ENCODE results near the gene HSPA6.
"Not testable (repeated sequence)": the region's sequence is repeated elsewhere in the genome, so short reads cannot be mapped to it uniquely, and the experiment has no call there.

Gene HSPA6

DNA sequence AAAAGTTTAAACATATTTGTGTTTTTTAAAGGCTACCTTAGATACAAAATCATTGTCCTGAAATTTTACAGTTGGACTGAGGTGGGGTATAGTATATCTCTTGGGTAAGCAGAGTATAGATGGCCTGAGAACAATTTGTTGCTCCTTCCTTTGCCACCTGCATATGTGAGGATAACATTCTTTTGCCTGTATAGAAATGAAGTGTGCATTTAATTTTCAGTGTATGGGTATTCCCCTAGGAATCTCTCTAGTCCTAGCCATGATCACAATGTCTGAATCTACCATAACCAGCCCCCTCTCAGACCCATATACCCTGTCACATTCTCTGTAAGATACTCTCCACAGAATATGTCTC is 21.0 kb upstream of the HSPA6 start:
- H3K36me3 ChIP-seq (ENCODE audit: control insufficient read depth in 1 of 2, insufficient read depth in 2 of 2, low read length in 2 of 2), result no peaks in the 10 kb centered on the region
- no peak overlapping the region for H3K4me3 ChIP-seq (ENCODE audit: low read depth in 1 of 2, low read length in 2 of 2)
- no peak overlapping the region for H3K9ac ChIP-seq (ENCODE audit: low read depth in 1 of 2, low read length in 2 of 2)
- H3K4me1 ChIP-seq (ENCODE audit: control insufficient read depth in 1 of 2, insufficient read depth in 2 of 2, low read length in 2 of 2), result no peaks in the 10 kb centered on the region
- H3K27ac ChIP-seq (ENCODE audit: low read depth, low read length), result no peak overlapping the region
- H3K9me3 ChIP-seq (ENCODE audit: control insufficient read depth in 1 of 2, low read length in 2 of 2), result no peaks in the 10 kb centered on the region
- peaks cover 0 to 9% of the 10 kb centered on the region in 2 donors for H3K27me3 ChIP-seq (ENCODE audit: control insufficient read depth in 1 of 2, insufficient read depth in 2 of 2, low read length in 2 of 2)

- Histone ChIP-seq H3K4me3 (ENCODE audit: low read depth in 1 of 2, low read length in 2 of 2) (peak overlapping the region in 1 of 2 donors; percentile 41), H3K27ac (ENCODE audit: low read depth, low read length) (peak overlapping the region; percentile 8)
These were observed 18.7 kb upstream of the HSPA6 start for GRCh38 chr1:161505686-161506085.

DNA sequence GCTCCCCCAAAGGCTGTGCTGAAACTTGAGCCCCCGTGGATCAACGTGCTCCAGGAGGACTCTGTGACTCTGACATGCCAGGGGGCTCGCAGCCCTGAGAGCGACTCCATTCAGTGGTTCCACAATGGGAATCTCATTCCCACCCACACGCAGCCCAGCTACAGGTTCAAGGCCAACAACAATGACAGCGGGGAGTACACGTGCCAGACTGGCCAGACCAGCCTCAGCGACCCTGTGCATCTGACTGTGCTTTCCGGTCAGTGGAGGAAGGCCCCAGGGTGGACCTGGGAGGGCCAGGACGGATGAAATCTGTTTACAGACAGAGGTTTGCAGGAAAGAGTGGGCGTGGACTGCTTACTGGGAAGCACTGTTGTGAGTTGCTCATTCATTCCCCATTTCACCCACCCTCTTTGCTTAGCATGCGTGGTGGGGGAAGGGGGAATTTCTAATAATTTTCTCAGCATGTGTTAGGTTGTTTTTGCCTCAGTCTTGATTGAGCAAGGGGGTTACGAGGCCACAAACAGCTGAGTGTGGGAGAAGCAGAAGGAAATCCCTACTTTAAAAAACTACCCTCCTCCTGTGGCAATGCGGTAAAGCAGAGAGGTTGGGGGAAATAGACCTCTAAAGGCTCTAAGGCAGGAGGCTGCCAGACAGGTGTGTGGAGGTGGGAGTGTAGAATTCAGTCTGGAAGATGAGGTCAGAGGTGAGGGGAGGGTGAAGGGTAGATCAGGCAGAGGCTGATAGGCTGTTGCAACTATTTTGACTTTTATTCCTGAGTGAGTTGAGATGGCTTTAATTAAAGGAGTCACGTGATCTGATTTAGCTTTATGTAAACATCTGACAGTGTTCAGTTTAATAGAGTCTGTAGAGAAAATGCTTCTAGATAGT is 17.8 kb upstream of the HSPA6 start:
- H3K4me1 ChIP-seq (ENCODE audit: control insufficient read depth in 1 of 2, insufficient read depth in 2 of 2, low read length in 2 of 2), result no peaks in the 10 kb centered on the region
- no peak overlapping the region for H3K27ac ChIP-seq (ENCODE audit: low read depth, low read length)
- no peaks in the 10 kb centered on the region for H3K9me3 ChIP-seq (ENCODE audit: control insufficient read depth in 1 of 2, low read length in 2 of 2)
- peak overlapping the region; percentile 11 to 36 for H3K4me3 ChIP-seq (ENCODE audit: low read depth in 1 of 2, low read length in 2 of 2)
- no peak overlapping the region for H3K9ac ChIP-seq (ENCODE audit: low read depth in 1 of 2, low read length in 2 of 2)
- H3K27me3 ChIP-seq (ENCODE audit: control insufficient read depth in 1 of 2, insufficient read depth in 2 of 2, low read length in 2 of 2), result peaks cover 0 to 9% of the 10 kb centered on the region in 2 donors
- no peaks in the 10 kb centered on the region for H3K36me3 ChIP-seq (ENCODE audit: control insufficient read depth in 1 of 2, insufficient read depth in 2 of 2, low read length in 2 of 2)

More at GRCh38 chr1:161505686-161506085, 18.7 kb upstream of the HSPA6 start:
- H3K27me3 ChIP-seq (ENCODE audit: control insufficient read depth in 1 of 2, insufficient read depth in 2 of 2, low read length in 2 of 2), result peaks cover 0 to 9% of the 10 kb centered on the region in 2 donors
- no peaks in the 10 kb centered on the region for H3K9me3 ChIP-seq (ENCODE audit: control insufficient read depth in 1 of 2, low read length in 2 of 2)
- no peaks in the 10 kb centered on the region for H3K4me1 ChIP-seq (ENCODE audit: control insufficient read depth in 1 of 2, insufficient read depth in 2 of 2, low read length in 2 of 2)
- no peaks in the 10 kb centered on the region for H3K36me3 ChIP-seq (ENCODE audit: control insufficient read depth in 1 of 2, insufficient read depth in 2 of 2, low read length in 2 of 2)
- no peak overlapping the region for H3K9ac ChIP-seq (ENCODE audit: low read depth in 1 of 2, low read length in 2 of 2)

DNA sequence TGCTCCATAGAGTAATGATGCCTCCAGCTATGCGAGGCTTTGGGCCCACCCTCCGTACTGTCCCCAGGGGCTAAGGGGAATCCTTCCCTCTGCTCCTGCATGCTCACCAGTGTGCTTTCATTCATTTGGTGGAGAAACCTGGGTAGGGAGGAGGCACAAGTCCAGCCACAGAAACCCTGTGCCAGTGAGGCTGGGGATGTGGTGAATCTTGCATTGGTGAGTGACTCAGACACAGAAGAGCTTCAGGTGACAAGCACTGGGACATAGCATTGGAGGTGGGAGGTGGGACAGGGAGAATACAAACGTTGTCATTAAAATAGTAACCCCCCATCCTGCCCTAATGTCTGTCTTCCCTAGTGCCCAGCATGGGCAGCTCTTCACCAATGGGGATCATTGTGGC is 13.9 kb upstream of the HSPA6 start:
- Histone ChIP-seq H3K9ac (ENCODE audit: low read depth in 1 of 2, low read length in 2 of 2) (no peak overlapping the region), H3K4me3 (ENCODE audit: low read depth in 1 of 2, low read length in 2 of 2) (no peak overlapping the region), H3K27ac (ENCODE audit: low read depth, low read length) (no peak overlapping the region), H3K9me3 (ENCODE audit: control insufficient read depth in 1 of 2, low read length in 2 of 2) (no peaks in the 10 kb centered on the region), H3K36me3 (ENCODE audit: control insufficient read depth in 1 of 2, insufficient read depth in 2 of 2, low read length in 2 of 2) (no peaks in the 10 kb centered on the region), H3K4me1 (ENCODE audit: control insufficient read depth in 1 of 2, insufficient read depth in 2 of 2, low read length in 2 of 2) (peaks cover 0 to 7% of the 10 kb centered on the region in 2 donors), H3K27me3 (ENCODE audit: control insufficient read depth in 1 of 2, insufficient read depth in 2 of 2, low read length in 2 of 2) (peaks cover 0 to 4% of the 10 kb centered on the region in 2 donors)

DNA sequence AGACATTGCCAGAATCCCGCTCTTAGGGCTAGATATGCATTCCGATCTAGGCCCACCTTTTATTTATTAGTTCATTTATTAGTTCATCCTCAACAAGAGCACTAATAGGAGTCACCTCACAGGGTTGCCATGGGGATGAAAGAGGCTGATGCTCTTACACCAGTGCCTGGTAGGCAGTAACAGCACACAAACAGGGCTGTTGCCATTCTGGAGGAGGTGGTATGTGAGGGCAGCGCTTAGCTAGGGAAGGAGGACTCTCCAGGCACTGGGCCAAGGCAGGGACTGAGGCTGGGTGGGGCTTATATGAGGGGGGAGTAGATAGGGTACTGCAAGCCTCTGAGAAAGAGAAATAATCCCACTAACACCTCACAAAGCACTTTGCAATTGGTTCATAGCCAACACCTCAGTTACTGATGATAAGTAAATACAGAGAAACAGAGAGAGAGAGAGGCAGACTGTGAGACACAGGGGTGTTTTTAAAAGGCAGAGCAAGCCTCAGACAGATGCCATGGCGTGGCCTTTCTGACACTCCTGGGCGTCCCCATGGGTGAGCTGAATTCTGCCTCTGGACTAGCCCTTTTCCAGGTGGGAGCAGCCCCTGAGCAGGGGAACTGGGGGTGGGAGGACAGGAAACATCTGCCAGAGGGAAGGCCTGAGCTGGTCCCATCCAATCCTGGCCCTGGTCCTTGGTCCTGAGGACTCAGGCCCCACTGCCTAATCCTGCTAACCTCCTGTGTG is 13.2 kb upstream of the HSPA6 start:
- Histone ChIP-seq H3K4me1 (ENCODE audit: control insufficient read depth in 1 of 2, insufficient read depth in 2 of 2, low read length in 2 of 2) (peaks cover 0 to 7% of the 10 kb centered on the region in 2 donors), H3K36me3 (ENCODE audit: control insufficient read depth in 1 of 2, insufficient read depth in 2 of 2, low read length in 2 of 2) (no peaks in the 10 kb centered on the region), H3K9ac (ENCODE audit: low read depth in 1 of 2, low read length in 2 of 2) (no peak overlapping the region), H3K9me3 (ENCODE audit: control insufficient read depth in 1 of 2, low read length in 2 of 2) (no peaks in the 10 kb centered on the region), H3K27me3 (ENCODE audit: control insufficient read depth in 1 of 2, insufficient read depth in 2 of 2, low read length in 2 of 2) (peaks cover 0 to 4% of the 10 kb centered on the region in 2 donors), H3K27ac (ENCODE audit: low read depth, low read length) (no peak overlapping the region), H3K4me3 (ENCODE audit: low read depth in 1 of 2, low read length in 2 of 2) (no peak overlapping the region)

- Histone ChIP-seq H3K9me3 (ENCODE audit: control insufficient read depth in 1 of 2, low read length in 2 of 2) (no peaks in the 10 kb centered on the region), H3K4me1 (ENCODE audit: control insufficient read depth in 1 of 2, insufficient read depth in 2 of 2, low read length in 2 of 2) (peaks cover 0 to 7% of the 10 kb centered on the region in 2 donors), H3K27ac (ENCODE audit: low read depth, low read length) (no peak overlapping the region), H3K27me3 (ENCODE audit: control insufficient read depth in 1 of 2, insufficient read depth in 2 of 2, low read length in 2 of 2) (peaks cover 0 to 2% of the 10 kb centered on the region in 2 donors), H3K4me3 (ENCODE audit: low read depth in 1 of 2, low read length in 2 of 2) (no peak overlapping the region), H3K36me3 (ENCODE audit: control insufficient read depth in 1 of 2, insufficient read depth in 2 of 2, low read length in 2 of 2) (no peaks in the 10 kb centered on the region), H3K9ac (ENCODE audit: low read depth in 1 of 2, low read length in 2 of 2) (no peak overlapping the region)
These were observed 12.6 kb upstream of the HSPA6 start for GRCh38 chr1:161511756-161512060.

- H3K27ac ChIP-seq (ENCODE audit: low read depth, low read length), result not testable (repeated sequence)
These were observed 11.5 kb upstream of the HSPA6 start for GRCh38 chr1:161512636-161513447.

DNA sequence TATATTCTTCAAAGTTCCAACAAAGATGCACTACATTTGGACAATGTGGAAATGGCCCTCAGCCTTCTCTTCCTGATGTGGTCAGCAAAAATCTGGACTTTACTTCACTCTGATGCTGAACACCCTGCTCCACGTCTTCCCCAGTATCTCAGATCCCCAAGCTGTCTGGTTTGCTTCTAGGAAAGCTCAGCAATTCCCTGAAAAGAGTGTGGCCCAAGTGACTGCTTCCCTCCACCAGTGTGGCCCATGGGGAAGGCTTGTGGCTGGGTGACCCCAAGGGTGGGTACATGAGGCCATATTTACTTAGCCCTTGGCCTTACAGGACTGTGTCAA is 10.9 kb upstream of the HSPA6 start:
- not testable (repeated sequence) for H3K27ac ChIP-seq (ENCODE audit: low read depth, low read length); H3K9ac ChIP-seq (ENCODE audit: low read depth in 1 of 2, low read length in 2 of 2); H3K36me3 ChIP-seq (ENCODE audit: control insufficient read depth in 1 of 2, insufficient read depth in 2 of 2, low read length in 2 of 2); H3K27me3 ChIP-seq (ENCODE audit: control insufficient read depth in 1 of 2, insufficient read depth in 2 of 2, low read length in 2 of 2); H3K4me3 ChIP-seq (ENCODE audit: low read depth in 1 of 2, low read length in 2 of 2); H3K9me3 ChIP-seq (ENCODE audit: control insufficient read depth in 1 of 2, low read length in 2 of 2); H3K4me1 ChIP-seq (ENCODE audit: control insufficient read depth in 1 of 2, insufficient read depth in 2 of 2, low read length in 2 of 2)

More at GRCh38 chr1:161512636-161513447, 11.5 kb upstream of the HSPA6 start:
- H3K36me3 ChIP-seq (ENCODE audit: control insufficient read depth in 1 of 2, insufficient read depth in 2 of 2, low read length in 2 of 2); H3K4me1 ChIP-seq (ENCODE audit: control insufficient read depth in 1 of 2, insufficient read depth in 2 of 2, low read length in 2 of 2); H3K9ac ChIP-seq (ENCODE audit: low read depth in 1 of 2, low read length in 2 of 2); H3K4me3 ChIP-seq (ENCODE audit: low read depth in 1 of 2, low read length in 2 of 2); H3K27me3 ChIP-seq (ENCODE audit: control insufficient read depth in 1 of 2, insufficient read depth in 2 of 2, low read length in 2 of 2); H3K9me3 ChIP-seq (ENCODE audit: control insufficient read depth in 1 of 2, low read length in 2 of 2): not testable (repeated sequence)

DNA sequence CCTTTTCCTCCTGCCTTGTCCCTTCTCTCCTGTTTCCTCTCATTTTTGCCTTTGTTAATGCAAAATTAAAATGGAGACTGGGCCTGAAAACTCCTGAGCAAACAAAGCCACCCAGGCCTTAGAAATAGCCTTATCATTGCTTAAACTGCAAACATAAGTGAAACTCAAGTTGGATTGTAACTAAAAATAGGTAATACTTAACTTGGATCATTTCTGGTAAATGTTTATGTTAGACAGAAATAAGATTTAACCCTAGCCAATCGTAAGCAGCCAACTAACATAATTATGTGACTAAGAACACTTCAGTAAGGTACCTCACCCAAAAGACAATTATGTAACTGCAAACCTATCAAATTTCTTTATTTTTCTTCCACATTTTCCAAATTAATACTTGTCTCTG is 10.4 kb upstream of the HSPA6 start:
- not testable (repeated sequence) for H3K4me3 ChIP-seq (ENCODE audit: low read depth in 1 of 2, low read length in 2 of 2); H3K4me1 ChIP-seq (ENCODE audit: control insufficient read depth in 1 of 2, insufficient read depth in 2 of 2, low read length in 2 of 2); H3K9me3 ChIP-seq (ENCODE audit: control insufficient read depth in 1 of 2, low read length in 2 of 2); H3K27me3 ChIP-seq (ENCODE audit: control insufficient read depth in 1 of 2, insufficient read depth in 2 of 2, low read length in 2 of 2); H3K9ac ChIP-seq (ENCODE audit: low read depth in 1 of 2, low read length in 2 of 2); H3K27ac ChIP-seq (ENCODE audit: low read depth, low read length); H3K36me3 ChIP-seq (ENCODE audit: control insufficient read depth in 1 of 2, insufficient read depth in 2 of 2, low read length in 2 of 2)
